ENCODE data around the gene OR2Y1.

OR2Y1 gene

DNA sequence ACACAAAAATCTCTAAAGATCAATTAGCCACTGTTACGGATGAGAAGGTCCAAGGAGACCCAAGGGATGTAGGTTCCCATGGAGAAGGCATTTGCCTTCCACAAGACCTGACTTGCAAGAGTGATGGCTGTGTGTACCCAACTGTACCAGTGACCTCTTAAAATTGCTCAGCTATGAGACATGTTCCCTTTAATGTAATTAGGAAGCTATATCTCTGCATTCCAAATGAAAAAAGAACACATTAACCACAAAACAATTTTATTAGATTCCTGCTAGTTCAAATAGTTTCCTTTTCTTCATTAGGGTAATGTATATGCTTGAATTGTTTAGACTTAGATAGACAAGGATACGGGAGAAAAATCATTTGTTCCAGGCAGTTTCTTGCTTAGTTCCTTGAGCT, 3.3 kb downstream of the OR2Y1 start:
- Histone ChIP-seq H3K4me1 (no peaks in the 10 kb centered on the region), H3K9me3 (no peaks in the 10 kb centered on the region), H3K36me3 (no peaks in the 10 kb centered on the region), H3K27me3 (no peaks in the 10 kb centered on the region), H3K27ac (no peak overlapping the region), H3K4me3 (no peak overlapping the region)
- no peak for DNase-seq
- intact Hi-C loops (cut with DNase I; ENCODE audit: low total_unique reads), result no loop called here
- TF ChIP-seq CTCF (IDR thresholded peaks at IDR 0.05), result no peak

DNA sequence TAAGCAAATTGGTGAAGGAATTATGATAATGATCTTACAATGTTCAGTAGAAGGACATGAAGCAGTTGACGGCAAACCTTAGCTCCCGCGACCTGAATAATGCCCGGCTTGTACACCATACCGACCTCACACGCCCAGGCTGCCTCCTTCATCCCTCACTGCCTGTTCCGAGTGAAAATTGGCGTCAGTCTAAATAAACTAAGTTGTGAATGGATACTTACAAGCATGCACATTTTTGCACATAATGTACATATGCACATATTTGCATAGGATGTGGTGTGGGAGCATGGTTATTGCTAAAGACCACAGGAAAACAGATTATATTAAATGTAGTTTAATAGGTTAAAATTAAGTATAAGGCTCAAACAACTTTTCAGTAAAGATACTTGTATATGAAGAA, 14.9 kb downstream of the OR2Y1 start:
- Histone ChIP-seq H3K36me3 (no peaks in the 10 kb centered on the region), H3K9me3 (no peaks in the 10 kb centered on the region), H3K27ac (no peak overlapping the region), H3K4me1 (no peaks in the 10 kb centered on the region), H3K27me3 (peaks cover 0 to 5% of the 10 kb centered on the region in 2 donors), H3K4me3 (no peak overlapping the region)
- DNase-seq, result no peak
- intact Hi-C loops (cut with DNase I; ENCODE audit: low total_unique reads), result no loop called here
- no peak for TF ChIP-seq CTCF (IDR thresholded peaks at IDR 0.05)

- Histone ChIP-seq H3K4me1 (no peaks in the 10 kb centered on the region), H3K4me3 (no peak overlapping the region), H3K36me3 (no peaks in the 10 kb centered on the region), H3K27ac (no peak overlapping the region), H3K27me3 (peaks cover 0 to 5% of the 10 kb centered on the region in 2 donors), H3K9me3 (no peaks in the 10 kb centered on the region)
- no peak for DNase-seq
- no peak for TF ChIP-seq CTCF (IDR thresholded peaks at IDR 0.05)
- intact Hi-C loops (cut with DNase I; ENCODE audit: low total_unique reads), result no loop called here
Observed at GRCh38 chr5:180723936-180724335, 15.9 kb downstream of the OR2Y1 start.

DNA sequence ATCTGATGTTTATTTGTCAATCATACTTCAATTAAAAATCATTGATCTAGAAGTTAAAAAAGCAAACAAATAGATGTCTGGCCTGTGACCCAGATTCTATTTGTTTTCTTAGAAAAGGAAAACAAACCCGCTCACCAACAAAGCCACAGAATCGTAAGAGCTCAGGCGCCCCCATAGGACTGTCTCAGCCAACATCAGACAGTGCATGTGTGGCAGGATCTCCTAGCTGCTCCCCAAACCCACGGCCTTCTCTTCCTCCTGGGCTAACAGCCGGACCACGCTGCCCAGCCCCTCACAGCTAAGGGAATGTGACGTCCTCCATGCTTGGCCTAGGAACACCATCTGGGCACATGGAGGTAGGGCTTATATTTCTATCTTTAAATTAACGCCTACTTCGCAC, 19.4 kb downstream of the OR2Y1 start:
- no peaks in the 10 kb centered on the region for H3K36me3 ChIP-seq
- peaks cover 0 to 5% of the 10 kb centered on the region in 2 donors for H3K27me3 ChIP-seq
- no peak overlapping the region for H3K4me3 ChIP-seq
- TF ChIP-seq CTCF (IDR thresholded peaks at IDR 0.05), result no peak
- intact Hi-C loops (cut with DNase I; ENCODE audit: low total_unique reads), result no loop called here
- DNase-seq, result no peak
- H3K9me3 ChIP-seq, result no peaks in the 10 kb centered on the region
- H3K27ac ChIP-seq, result no peak overlapping the region
- no peaks in the 10 kb centered on the region for H3K4me1 ChIP-seq

DNA sequence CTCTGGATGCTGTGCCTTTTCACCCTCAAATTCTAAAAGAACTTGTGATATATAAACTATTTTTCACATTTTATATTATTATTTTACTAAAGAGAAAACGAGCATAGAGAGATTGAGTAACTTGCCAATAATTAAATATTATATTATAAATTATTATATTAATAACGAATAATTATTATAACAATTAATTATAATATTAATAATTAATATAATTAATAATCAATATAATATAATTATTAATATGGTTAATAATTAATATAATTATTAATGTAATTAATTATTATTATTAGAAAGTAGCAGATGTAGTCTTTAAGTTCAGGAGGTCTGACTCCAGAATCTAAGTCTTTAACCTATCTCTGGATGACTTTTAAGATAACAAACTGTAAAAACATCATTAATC, 20.1 kb downstream of the OR2Y1 start:
- Histone ChIP-seq H3K36me3 (no peaks in the 10 kb centered on the region), H3K4me1 (no peaks in the 10 kb centered on the region), H3K4me3 (no peak overlapping the region), H3K27ac (no peak overlapping the region), H3K27me3 (peaks cover 0 to 5% of the 10 kb centered on the region in 2 donors), H3K9me3 (no peaks in the 10 kb centered on the region)
- DNase-seq, result no peak
- no peak for TF ChIP-seq CTCF (IDR thresholded peaks at IDR 0.05)
- intact Hi-C loops (cut with DNase I; ENCODE audit: low total_unique reads), result no loop called here

DNA sequence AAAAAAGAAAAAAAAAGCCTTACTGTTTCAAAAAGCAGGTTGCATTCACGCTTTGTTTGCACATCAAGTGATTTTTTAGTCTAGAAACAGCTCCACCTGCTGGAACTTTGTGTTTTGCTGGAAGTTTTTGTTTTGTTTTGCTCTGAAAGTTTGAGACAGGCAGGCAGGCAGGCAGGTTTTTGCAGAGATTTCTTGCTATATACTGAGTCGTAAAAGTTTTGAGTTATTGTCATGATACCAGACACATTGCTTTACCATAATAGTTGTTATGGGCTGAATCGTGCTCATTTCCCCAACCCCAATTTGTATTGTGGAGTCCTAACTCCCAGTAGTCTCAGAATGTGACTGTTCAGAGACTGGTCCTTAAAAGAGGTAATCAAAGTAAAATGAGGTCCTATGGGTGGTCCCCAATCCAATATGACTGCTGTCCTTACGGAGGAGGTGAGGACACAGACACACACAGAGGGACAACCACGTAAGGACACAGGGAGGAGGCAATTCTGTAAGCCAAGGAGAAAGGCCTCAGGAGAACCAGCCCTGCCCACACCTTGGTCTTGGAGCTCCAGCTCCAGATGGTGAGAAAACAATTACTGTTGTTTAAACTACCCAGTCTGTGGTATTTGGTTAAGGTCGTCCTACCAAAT, 20.9 kb downstream of the OR2Y1 start:
- intact Hi-C loops (cut with DNase I; ENCODE audit: low total_unique reads), result no loop called here
- no peak for TF ChIP-seq CTCF (IDR thresholded peaks at IDR 0.05)
- Histone ChIP-seq H3K4me3 (no peak overlapping the region), H3K4me1 (no peaks in the 10 kb centered on the region), H3K27me3 (peaks cover 0 to 5% of the 10 kb centered on the region in 2 donors), H3K27ac (no peak overlapping the region), H3K9me3 (no peaks in the 10 kb centered on the region), H3K36me3 (no peaks in the 10 kb centered on the region)
- no peak for DNase-seq
